CD8-positive, alpha-beta memory T cell (primary cell): ENCODE measurements around the gene MYBPHL. TPM values are rescaled to one million over a fixed set of nuclear protein-coding genes. Genes with fewer than 3 reads are reported as not detected.
A peak's percentile ranks its signal among the peaks of the same experiment; 100 is the strongest.
"Not testable (repeated sequence)": the region's sequence is repeated elsewhere in the genome, so short reads cannot be mapped to it uniquely, and the experiment has no call there.

Source experiments
- CTCF ChIA-PET: fragments of 350-600 bp; sonication (Branson Sonifier 250); formaldehyde crosslinking; loops from one replicate; lab custom pipeline; 2021; ENCODE audit warnings: antibody characterized with exemption; lab: Charles Lee
- POLR2A ChIA-PET: fragments of 350-600 bp; sonication (Branson Sonifier 250); formaldehyde crosslinking; loops from one replicate; lab custom pipeline; 2021; ENCODE audit warnings: antibody characterized with exemption; lab: Charles Lee
- DNase-seq, 5 donors: peaks; one replicate each; pipeline versions ENCODE4 v3.0.0 to v3.0.0-alpha.2; 2020 to 2022; ENCODE audit warnings: mixed read lengths in 1 of 5
- H3K27ac ChIP-seq: one replicate; pipeline ENCODE4 v1.7.0; 2013; ENCODE audit warnings: low read depth, mild to moderate bottlenecking, low read length, moderate library complexity
- H3K27me3 ChIP-seq: 2 replicates; pipeline ENCODE4 v1.7.0; 2013; ENCODE audit warnings: low read length, mild to moderate bottlenecking; ENCODE audit not compliant: insufficient read depth, poor library complexity, severe bottlenecking
- H3K36me3 ChIP-seq: 2 replicates; pipeline ENCODE4 v1.7.0; 2013; ENCODE audit warnings: mild to moderate bottlenecking, low read length, moderate library complexity; ENCODE audit not compliant: insufficient read depth
- H3K4me1 ChIP-seq: 2 replicates; pipeline ENCODE4 v1.7.0; 2013; ENCODE audit warnings: mild to moderate bottlenecking, low read length, moderate library complexity; ENCODE audit not compliant: insufficient read depth
- H3K4me3 ChIP-seq: 2 replicates; pipeline ENCODE4 v1.7.0; 2013; ENCODE audit warnings: mild to moderate bottlenecking, low read length
- H3K9me3 ChIP-seq: 2 replicates; pipeline ENCODE4 v1.7.0; 2013; ENCODE audit warnings: mild to moderate bottlenecking, low read length
- H3K27ac Mint-ChIP-seq, 8 donors: one replicate each; pipeline ENCODE4 v1.8.0; 2020 to 2021; ENCODE audit warnings: mixed read lengths in 8 of 8, mild to moderate bottlenecking in 6 of 8, inconsistent platforms in 3 of 8, moderate library complexity in 3 of 8
- H3K27me3 Mint-ChIP-seq, 2 donors: one replicate each; pipeline ENCODE4 v1.8.0; 2020 to 2021; ENCODE audit warnings: mixed read lengths in 2 of 2, mild to moderate bottlenecking in 1 of 2, moderate library complexity in 1 of 2
- H3K36me3 Mint-ChIP-seq, 3 donors: one replicate each; pipeline ENCODE4 v1.8.0; 2020 to 2021; ENCODE audit warnings: mixed read lengths in 3 of 3, inconsistent platforms in 1 of 3, mild to moderate bottlenecking in 1 of 3
- H3K4me1 Mint-ChIP-seq, 3 donors: one replicate each; pipeline ENCODE4 v1.8.0; 2020 to 2021; ENCODE audit warnings: mixed read lengths in 3 of 3, inconsistent platforms in 1 of 3, mild to moderate bottlenecking in 1 of 3
- H3K4me3 Mint-ChIP-seq, 7 donors: one replicate each; pipeline ENCODE4 v1.8.0; 2020 to 2021; ENCODE audit warnings: mixed read lengths in 7 of 7, mild to moderate bottlenecking in 6 of 7, moderate library complexity in 4 of 7, inconsistent platforms in 2 of 7
- H3K9me3 Mint-ChIP-seq, 5 donors: one replicate each; pipeline ENCODE4 v1.8.0; 2020 to 2022; ENCODE audit warnings: mixed read lengths in 5 of 5, mild to moderate bottlenecking in 3 of 5, moderate library complexity in 2 of 5, inconsistent platforms in 1 of 5
- polyA plus RNA-seq: library from polyadenylated mRNA; unstranded; fragments of 300-500 nt; fragmentation: Illumina TruSeq; gene quantifications from one replicate; pipeline ENCODE4 v1.2.3, GENCODE V29; 2021
- total RNA-seq, 2 experiments: library from RNA; stranded (reverse); gene quantifications; one replicate each; pipeline ENCODE4 v1.2.3, GENCODE V29; 2021

The MYBPHL gene
- total and polyA plus RNA-seq, 3 experiments from 2014 or later, result not detected

GRCh38 chr1:109294481-109294880 is 12.3 kb downstream of the MYBPHL start:
- Mint-ChIP-seq H3K9me3 (no peaks in the 10 kb centered on the region), H3K4me1 (no peaks in the 10 kb centered on the region), H3K36me3 (no peaks in the 10 kb centered on the region), H3K27ac (no peak overlapping the region), H3K27me3 (peaks cover 17 to 42% of the 10 kb centered on the region in 2 donors), H3K4me3 (no peak overlapping the region)
- no peaks in the 10 kb centered on the region for H3K27me3 ChIP-seq
- no peak overlapping the region for H3K4me3 ChIP-seq
- H3K9me3 ChIP-seq, result no peaks in the 10 kb centered on the region
- no peak overlapping the region for H3K27ac ChIP-seq
- H3K36me3 ChIP-seq, result no peaks in the 10 kb centered on the region
- H3K4me1 ChIP-seq, result no peaks in the 10 kb centered on the region
- DNase-seq, result no peak
- ChIA-PET CTCF (interaction anchor here (3.7 kb wide), 1 partner anchor 12 kb away, joined by 12 read pairs; the partner anchor contains the start of gene MYBPHL), POLR2A (no interaction called here)

DNA sequence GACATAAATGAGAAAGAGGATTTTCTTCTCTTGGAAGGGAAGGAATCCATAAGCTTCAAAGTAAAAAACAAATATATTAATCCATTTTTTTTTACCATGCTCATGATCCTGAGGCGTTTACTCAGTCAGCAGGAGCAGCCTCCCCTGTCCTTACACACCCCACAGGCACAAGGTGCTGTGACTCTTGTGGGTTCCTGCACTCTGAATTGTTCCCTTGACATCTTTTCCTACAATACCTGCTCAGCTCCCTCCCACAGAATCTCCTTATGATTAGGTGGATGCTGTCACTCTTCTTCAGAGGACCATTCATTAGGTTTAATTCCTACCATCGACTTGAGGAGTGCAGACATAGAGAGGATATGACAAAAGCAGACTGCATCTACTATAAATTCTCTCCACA is 13.8 kb downstream of the MYBPHL start:
- Mint-ChIP-seq H3K4me3 (no peak overlapping the region), H3K27me3 (peaks cover 14 to 32% of the 10 kb centered on the region in 2 donors), H3K27ac (no peak overlapping the region), H3K4me1 (no peaks in the 10 kb centered on the region), H3K36me3 (no peaks in the 10 kb centered on the region), H3K9me3 (no peaks in the 10 kb centered on the region)
- Histone ChIP-seq H3K9me3 (no peaks in the 10 kb centered on the region), H3K27me3 (no peaks in the 10 kb centered on the region), H3K4me3 (no peak overlapping the region), H3K27ac (no peak overlapping the region), H3K36me3 (no peaks in the 10 kb centered on the region), H3K4me1 (no peaks in the 10 kb centered on the region)
- ChIA-PET POLR2A (no interaction called here), CTCF (no interaction called here)
- DNase-seq, result no peak

DNA sequence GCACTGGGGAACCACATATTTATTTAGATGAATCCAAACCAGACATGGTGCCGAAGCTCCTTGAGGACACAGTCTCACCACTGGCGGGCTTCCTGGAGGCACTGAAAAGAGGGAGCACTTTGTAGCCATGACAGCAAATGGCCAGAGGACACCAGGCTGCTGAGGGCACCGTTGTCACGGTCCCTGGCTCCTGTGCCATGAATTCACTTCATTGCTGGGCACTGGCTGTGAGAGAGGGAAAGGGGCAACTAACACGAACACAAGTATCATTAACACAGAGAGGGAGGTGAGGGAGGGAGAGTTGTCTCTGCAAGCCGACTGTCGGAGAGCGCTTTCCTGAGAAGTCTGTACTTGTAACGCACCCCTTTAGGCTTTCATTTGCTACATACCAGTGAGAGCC is 14.4 kb downstream of the MYBPHL start:
- POLR2A ChIA-PET, result no interaction called here
- no peaks in the 10 kb centered on the region for H3K9me3 Mint-ChIP-seq
- no peaks in the 10 kb centered on the region for H3K4me1 Mint-ChIP-seq
- H3K36me3 Mint-ChIP-seq, result no peaks in the 10 kb centered on the region
- H3K27me3 ChIP-seq, result no peaks in the 10 kb centered on the region
- no peak overlapping the region for H3K4me3 ChIP-seq
- H3K4me3 Mint-ChIP-seq, result no peak overlapping the region
- H3K4me1 ChIP-seq, result no peaks in the 10 kb centered on the region
- H3K27ac Mint-ChIP-seq, result peak overlapping the region in 1 of 8 donors; percentile 92
- no peak overlapping the region for H3K27ac ChIP-seq
- peaks cover 14 to 32% of the 10 kb centered on the region in 2 donors for H3K27me3 Mint-ChIP-seq
- CTCF ChIA-PET, result no interaction called here
- H3K9me3 ChIP-seq, result no peaks in the 10 kb centered on the region
- no peaks in the 10 kb centered on the region for H3K36me3 ChIP-seq
- no peak for DNase-seq

DNA sequence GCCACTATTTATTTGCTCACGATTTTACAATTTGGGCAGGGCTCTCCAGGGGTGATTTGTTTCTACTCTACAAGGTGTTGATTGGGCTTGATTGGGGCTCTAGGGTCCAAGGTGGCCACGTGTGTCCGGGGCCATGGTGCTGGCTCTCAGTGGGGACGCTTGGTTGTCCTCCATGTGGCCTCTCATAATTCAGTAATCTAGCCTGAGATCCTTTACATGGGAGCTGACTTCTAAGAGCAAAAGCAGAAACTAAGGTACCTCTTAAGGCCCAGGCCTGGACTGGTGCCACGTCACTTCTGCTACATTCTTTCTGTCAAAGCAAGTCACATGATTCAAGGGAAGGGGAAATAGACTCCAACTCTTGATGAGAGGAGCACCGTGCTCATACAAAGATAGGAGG is 15.8 kb downstream of the MYBPHL start:
- Histone ChIP-seq H3K4me3 (no peak overlapping the region), H3K27ac (no peak overlapping the region), H3K27me3 (no peaks in the 10 kb centered on the region), H3K36me3 (no peaks in the 10 kb centered on the region), H3K9me3 (no peaks in the 10 kb centered on the region), H3K4me1 (no peaks in the 10 kb centered on the region)
- no peaks in the 10 kb centered on the region for H3K4me1 Mint-ChIP-seq
- peak overlapping the region in 1 of 8 donors; percentile 64 for H3K27ac Mint-ChIP-seq
- ChIA-PET CTCF (no interaction called here), POLR2A (no interaction called here)
- DNase-seq, result no peak
- peaks cover 14 to 31% of the 10 kb centered on the region in 2 donors for H3K27me3 Mint-ChIP-seq
- no peak overlapping the region for H3K4me3 Mint-ChIP-seq
- no peaks in the 10 kb centered on the region for H3K36me3 Mint-ChIP-seq
- H3K9me3 Mint-ChIP-seq, result no peaks in the 10 kb centered on the region

- no peaks in the 10 kb centered on the region for H3K9me3 Mint-ChIP-seq
- CTCF ChIA-PET, result interaction anchor here (1.4 kb wide), 1 partner anchor 110 kb away, joined by 5 read pairs; no protein-coding TSS in a partner anchor
Observed at GRCh38 chr1:109290137-109290536, 16.7 kb downstream of the MYBPHL start.

DNA sequence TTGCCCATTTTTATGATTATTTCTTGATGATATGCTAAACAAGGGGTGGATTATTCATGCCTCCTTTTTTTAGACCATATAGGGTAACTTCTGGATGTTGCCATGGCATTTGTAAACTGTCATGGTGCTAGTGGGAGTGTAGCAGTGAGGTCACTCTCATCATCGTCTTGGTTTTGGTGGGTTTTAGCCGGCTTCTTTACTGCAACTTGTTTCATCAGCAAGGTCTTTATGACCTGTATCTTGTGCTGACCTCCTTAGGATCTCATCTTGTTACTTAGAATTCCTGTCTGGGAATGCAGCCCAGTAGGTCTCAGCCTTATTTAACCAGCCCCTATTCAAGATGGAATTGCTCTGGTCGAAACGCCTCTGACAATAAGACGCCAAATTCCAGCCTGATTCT is 20.0 kb downstream of the MYBPHL start:
- H3K36me3 Mint-ChIP-seq, DNase-seq, H3K9me3 ChIP-seq, H3K9me3 Mint-ChIP-seq, H3K36me3 ChIP-seq, CTCF ChIA-PET, H3K4me3 ChIP-seq, H3K4me1 ChIP-seq, H3K27ac ChIP-seq, H3K27me3 ChIP-seq, H3K27ac Mint-ChIP-seq, H3K27me3 Mint-ChIP-seq: not testable (repeated sequence)
- Mint-ChIP-seq H3K4me1 (peaks cover 8 to 22% (median 11%) of the 10 kb centered on the region in 3 donors), H3K4me3 (peak overlapping the region in 1 of 7 donors; percentile 66)
- POLR2A ChIA-PET, result interaction anchor here (0.7 kb wide), 1 partner anchor 198 kb away, joined by 6 read pairs; no protein-coding TSS in a partner anchor

More at GRCh38 chr1:109290137-109290536, 16.7 kb downstream of the MYBPHL start:
- H3K4me3 Mint-ChIP-seq, result no peak overlapping the region
- Histone ChIP-seq H3K27me3 (no peaks in the 10 kb centered on the region), H3K36me3 (no peaks in the 10 kb centered on the region), H3K27ac (no peak overlapping the region), H3K4me3 (no peak overlapping the region), H3K4me1 (no peaks in the 10 kb centered on the region), H3K9me3 (no peaks in the 10 kb centered on the region)
- DNase-seq, result no peak
- no peaks in the 10 kb centered on the region for H3K36me3 Mint-ChIP-seq
- POLR2A ChIA-PET, result no interaction called here
- H3K4me1 Mint-ChIP-seq, result no peaks in the 10 kb centered on the region
- no peak overlapping the region for H3K27ac Mint-ChIP-seq
- peaks cover 8 to 24% of the 10 kb centered on the region in 2 donors for H3K27me3 Mint-ChIP-seq

- Histone ChIP-seq H3K27ac (peak overlapping the region; percentile 78), H3K27me3 (no peaks in the 10 kb centered on the region), H3K4me1 (peaks cover 5% of the 10 kb centered on the region), H3K4me3 (peak overlapping the region; percentile 65), H3K9me3 (no peaks in the 10 kb centered on the region), H3K36me3 (no peaks in the 10 kb centered on the region)
- ChIA-PET POLR2A (interaction anchor here (0.5 to 1.6 kb wide), 2 partner anchors 34 to 113 kb away, joined by 4 to 5 read pairs; partner anchors contain the start of gene SORT1), CTCF (interaction anchor here (1.6 to 1.7 kb wide), 2 partner anchors 118 to 207 kb away, joined by 5 to 7 read pairs; no protein-coding TSS in a partner anchor)
- Mint-ChIP-seq H3K27ac (peak overlapping the region; percentile 66 to 95 (median 92)), H3K27me3 (peaks cover 0 to 5% of the 10 kb centered on the region in 2 donors), H3K4me3 (peak overlapping the region; percentile 92 to 99 (median 98)), H3K9me3 (no peaks in the 10 kb centered on the region), H3K36me3 (peaks cover 0 to 4% (median 0%) of the 10 kb centered on the region in 3 donors), H3K4me1 (peaks cover 10 to 22% (median 11%) of the 10 kb centered on the region in 3 donors)
- no peak for DNase-seq
Observed at GRCh38 chr1:109283748-109284600, 22.8 kb downstream of the MYBPHL start.
